CD4-positive, alpha-beta T cell treated with Interleukin-6 at 100 ng/mL for 8 hours (primary cell): ENCODE results near the gene C10orf95.

Source experiments
- DNase-seq: peaks from one replicate; pipeline ENCODE4 v3.0.0-alpha.2; 2020; ENCODE audit warnings: mixed read lengths, low spot score

The C10orf95 gene

DNA sequence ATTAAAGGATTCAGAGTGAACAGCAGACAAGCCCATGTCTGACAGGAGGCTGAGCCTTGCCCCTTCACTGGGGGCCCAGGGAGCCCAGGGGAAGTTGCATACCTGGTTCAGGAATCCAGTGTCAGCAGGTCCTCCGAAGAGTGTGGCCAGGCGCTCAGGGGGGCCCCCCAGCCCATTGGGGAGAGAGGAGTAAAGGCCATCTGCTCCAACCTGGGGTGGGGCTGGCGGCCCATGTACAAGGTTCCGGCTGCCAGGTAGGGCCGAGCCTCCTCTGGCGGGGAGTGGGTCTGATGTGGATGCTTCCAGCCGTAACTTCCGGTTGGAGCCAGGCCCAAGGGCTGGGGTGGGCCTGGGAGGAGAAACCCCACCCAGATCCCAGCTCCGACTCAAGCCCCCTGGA is 35.1 kb downstream of the C10orf95 start:
- DNase-seq: no peak

DNA sequence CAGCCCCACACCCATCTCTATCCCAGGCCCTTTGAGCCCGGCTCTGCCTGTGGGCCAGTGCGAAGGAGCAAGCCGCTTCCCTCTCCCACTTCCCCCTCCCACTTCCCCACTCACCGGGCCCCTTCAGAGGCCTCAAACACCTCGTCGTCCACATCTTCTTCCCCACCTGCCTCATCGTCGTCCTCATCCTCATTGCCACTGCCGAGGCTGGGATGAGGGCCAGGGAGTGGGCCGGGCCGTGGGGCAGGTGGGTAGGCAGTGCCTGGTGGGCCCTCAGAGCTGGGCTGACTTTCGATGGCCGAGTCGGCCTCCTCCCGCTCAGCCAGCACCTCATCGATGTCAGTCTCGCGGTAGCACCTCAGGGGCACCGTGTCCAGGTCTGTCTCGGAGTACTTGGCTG is 36.6 kb downstream of the C10orf95 start:
- DNase-seq: no peak

DNA sequence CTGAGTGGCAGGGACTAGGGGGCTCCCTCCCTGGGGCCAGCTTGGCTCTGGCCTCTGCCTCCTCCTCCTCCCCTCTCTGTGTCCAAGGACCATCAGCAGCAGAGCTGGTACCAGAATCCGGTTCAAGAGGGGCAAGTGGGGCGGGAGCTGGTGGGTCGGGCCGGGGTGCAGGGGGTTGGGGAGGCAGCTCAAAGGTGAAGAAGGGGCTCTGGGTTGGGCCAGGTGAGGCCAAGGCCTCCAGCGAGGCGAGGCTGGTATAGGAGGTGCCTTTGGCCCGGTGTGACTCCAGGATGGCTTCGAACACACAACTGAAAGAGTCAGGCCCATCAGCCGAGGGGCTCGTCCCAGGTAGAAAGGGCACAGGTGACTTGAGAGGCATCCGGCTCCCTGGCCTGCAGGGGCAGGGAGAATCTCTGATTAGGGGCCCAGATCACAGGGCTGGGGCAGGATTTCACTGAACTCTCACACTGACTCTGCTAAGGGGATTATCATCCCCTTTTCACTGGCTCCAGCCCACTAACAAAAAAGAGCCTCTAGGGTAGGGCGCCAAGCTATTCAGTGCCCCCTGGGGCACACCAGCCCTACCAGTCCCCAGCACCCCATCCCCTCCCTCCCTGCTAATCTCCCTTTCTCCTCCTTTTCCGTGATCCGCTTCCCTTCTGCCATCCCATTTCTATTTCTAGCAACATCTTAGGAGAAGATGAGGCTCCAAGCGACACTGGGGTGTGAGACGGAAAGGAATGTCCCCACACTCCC is 37.4 kb downstream of the C10orf95 start:
- no peak for DNase-seq

DNA sequence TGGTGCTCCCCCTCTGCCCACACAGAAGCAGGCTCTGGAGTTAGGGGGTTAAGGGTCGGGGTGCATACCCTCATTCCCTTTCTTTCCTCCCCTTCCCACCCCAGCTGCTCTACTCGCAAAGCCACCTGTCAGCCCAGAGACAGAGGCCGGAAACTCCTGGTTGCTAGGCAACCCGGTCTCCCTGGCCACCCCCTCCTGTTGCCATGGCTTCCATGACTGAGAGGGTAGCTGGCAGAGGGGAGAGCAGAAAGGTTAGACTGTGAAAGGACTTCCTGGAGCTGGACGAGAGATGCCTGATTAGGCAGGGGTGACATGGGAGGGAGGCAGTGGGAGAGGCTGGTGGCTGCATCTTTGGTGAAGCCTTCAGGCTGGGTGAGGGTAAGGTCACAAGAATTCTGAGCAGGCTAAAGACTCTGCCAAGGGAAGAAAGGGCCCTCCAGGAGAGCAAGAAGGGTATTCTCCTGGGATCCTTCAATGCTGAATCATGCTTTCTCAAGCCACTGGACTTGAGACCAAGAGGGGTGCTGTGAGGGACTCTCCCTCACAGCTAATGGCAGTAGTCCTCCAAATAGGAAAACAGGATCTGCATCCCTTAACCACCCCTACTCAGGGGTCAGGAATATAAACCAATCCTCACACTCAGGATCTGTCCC is 38.2 kb downstream of the C10orf95 start:
- peak; percentile 44 for DNase-seq

DNA sequence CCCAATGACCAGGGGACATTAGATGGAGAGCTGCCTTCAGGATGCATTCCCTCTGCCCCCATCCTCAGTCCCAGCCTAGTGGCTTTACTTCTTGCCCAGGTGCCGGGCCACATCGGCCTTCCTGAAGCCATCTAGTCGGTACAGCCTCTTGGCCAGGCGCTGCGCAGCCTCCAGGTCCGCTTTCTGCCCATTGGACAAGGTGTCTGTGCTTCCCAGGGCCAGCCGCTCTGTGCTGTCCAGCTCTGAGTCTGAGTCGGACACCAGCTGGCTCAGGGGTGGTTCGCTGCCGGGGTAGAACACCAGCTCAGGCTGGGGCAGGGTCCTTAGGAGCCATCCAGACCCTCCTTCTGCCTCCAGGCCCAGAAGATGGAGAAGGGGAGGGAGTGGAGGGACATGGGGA is 39.0 kb downstream of the C10orf95 start:
- DNase-seq: no peak

DNA sequence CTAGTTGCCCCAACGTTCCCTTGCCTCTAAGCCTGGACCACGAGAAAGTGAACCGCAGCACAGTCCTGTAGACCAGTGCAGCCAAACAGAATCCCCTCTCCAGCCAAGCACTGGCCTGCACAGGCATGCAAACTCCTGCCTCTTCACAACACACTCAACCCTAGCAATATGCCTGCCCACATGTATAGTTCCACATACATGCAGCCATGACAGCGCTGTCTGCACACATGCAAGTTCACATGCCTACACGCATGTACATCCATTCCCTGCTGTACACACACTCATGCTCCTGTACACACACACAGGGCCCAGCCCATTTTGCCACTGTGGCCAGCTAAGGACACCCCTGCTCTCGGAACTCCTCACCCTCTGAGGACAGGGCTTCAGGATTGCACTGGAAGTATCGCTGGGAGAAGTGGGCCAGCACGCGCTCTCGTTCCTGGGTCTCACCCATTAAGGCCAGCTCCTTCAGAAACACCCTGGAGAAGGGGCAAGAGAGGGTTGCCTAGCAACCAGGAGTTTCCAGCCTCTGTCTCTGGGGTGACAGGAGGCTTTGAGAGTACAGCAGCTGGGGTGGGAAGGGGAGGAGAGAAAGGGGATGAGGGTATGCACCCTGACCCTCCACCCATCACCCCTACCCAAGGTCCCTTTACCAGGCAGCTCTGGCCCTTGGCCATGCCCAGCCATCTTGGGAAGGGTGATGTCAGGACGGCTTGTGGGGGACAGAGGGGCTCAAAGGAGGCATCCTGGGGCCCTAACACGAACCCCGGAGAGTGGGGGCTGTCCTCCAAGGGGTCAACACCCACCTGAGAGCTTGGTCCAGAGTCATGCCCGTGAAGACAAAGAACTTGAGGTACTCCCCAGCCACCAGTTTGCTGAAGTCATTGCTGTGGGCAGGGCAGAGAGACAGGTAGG is 39.7 kb downstream of the C10orf95 start:
- DNase-seq: no peak

DNA sequence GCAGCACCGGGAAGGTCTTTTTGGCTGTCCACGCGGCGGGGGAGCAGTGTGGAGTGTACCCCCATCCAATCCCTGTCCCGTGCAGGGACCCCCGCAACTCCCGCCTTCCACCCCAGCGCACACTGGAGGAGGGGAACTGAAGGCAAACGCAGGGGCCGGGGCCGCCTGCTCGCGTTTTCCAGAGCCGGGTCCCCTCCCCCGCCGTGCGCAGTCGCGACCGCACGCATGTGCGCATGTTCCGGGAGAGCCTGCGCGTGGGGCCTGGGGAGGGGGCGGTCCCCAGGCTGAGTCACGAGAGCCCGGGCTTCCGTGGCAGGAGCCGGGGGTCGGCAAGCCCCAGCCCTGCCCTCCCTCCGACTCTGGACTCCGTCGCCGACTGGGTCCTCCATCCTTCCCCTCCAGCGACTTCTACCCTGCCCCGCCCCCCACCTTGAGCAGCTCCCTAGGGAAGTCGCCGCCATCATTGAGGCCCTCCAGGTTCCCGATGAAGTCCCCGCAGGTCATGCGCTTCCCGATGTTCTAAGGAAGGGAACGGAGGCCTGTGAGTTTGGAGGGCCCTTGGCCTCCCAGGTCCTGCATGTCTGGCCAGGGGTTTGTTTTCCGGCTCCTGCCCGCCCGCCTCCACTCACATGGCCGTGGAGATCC is 40.8 kb downstream of the C10orf95 start:
- peak; percentile 60 for DNase-seq

DNA sequence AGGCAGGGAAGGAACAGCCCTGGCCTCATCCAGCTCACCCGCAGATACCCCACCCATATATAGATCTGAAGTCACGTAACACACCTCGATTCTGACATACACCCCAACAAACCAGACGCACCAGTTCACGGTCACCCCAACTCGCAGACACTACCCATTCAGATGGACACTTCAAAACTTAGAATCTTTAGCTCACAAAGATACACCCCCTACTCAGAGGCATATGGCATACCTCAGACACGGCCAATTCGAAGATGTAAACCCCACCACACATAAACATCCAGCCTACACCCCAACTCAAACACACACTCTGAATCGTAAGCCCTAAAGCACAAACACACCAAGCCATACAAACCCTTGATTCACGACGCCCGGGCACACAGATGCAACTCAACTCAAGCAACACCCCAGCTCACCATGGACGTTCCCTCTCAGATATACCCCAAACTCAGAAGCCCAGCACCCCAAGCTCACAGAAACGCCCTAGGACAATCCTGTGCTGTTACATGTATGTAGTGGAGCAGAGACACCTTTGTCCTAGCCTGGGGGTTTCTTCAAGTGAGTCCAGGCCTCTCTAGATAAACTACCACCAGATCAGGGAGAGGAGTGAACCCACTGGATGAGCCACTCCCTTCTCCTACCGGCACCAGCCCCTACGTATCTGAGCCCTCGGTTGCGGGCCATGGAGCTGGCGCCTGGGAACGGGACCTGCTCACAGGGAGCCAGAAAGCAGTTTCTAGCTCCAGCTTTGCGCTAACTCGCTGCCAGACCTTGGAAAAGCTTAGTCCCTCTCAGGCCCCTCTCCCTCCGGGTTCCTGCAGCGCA is 41.5 kb downstream of the C10orf95 start:
- DNase-seq: no peak

DNA sequence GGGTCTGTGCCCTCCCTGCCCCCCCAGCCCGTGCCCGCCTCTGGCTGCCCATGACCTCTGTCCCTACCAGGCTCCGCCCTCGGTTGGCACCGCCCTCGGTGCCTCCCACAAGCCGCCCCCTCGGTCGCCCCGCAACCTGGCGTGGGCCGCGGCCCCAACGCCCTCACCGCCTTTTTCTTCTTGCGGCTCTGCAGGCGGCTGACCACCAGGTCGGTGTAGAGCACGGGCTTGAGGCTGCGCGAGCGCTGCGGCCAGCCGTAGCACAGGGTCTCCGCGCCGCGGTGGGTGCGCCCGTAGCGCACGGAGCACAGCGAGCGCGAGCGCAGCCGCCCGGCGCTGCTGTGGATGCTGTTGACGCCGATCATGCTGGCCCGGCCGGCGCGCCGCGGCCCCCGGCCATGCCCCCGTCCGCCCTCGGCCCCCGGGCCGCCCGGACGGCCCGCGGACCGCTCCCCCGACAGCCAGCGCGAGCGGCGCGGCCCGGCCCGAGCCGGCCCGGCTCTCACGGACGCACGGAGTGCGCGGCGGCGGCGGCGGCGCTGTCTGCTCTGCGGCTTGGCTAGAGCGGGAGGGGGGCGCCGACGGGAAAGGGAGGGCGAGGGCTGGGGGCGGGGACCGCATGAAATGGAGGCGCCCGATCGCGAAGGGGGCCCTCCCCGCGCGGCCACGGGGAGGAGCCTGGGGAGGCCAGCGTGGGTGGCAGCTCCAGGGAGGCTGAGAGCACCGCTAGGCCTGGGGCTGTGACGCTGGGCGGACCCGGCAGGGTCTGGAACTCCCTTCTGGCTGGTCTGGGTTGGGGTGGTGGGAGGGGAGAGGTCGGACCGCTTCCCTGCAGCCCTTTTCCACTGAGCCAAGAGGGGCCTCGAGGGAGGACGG is 42.4 kb downstream of the C10orf95 start:
- peak; percentile 71 for DNase-seq

DNA sequence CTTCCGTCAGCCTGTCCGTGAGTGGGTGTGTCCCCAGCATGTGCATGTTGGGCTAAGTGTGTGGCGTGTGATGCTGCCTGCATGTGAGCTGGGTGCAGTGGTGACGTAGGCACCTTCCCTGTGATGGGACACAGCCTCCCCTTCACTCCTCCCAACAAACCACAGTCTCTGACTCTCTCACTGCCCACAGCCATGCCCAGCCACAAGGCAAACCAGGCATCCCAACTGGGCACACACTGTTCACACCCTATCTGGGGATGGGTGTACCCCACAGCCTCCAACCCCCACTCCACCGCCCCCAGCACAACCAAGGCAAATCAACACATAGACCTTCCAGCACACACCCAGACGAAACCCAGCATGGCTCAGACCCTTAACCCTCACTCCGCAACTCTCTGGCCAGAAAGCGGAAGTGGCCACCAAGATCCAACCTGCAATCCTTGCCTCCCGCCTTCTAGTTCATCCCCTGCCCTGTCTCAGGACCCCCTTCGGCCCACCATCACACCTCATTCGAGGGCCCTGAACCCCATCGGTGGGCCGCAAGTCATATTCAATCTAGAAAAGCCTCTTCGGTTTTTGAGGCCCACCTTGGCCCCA is 43.1 kb downstream of the C10orf95 start:
- no peak for DNase-seq

DNA sequence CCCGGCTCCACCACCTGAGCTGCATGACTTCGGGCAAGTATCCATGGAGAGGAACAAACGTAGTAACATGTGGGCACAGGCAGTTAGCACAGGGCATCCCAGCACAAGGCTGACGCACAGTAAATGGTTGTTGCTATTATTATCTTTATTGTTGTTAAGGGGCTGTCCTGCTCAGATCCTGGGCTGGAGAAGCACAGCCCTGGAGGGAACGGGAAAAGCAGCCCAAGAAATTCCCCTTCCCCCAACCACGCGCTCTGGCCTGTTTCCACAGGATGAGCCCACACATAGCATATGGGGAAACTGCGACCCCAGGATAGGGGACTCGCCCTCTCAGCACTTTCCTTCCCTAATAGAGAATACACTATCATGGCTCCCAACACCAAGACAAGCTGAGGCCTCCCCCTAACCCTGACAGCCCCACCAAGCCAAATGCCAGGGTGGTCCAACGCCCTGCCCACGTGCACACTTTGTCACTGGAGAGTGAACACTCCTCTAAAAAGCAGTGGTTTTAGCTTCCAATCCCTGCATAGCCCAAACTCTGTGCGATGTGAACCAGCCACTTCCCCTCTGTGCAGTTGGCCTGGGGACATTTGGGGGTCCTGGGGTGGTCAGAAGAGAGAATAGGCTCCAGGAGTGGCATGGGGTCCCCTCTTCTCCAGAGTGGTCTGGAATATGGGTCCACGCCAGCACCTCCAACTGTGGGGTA is 43.8 kb downstream of the C10orf95 start:
- DNase-seq: no peak

DNA sequence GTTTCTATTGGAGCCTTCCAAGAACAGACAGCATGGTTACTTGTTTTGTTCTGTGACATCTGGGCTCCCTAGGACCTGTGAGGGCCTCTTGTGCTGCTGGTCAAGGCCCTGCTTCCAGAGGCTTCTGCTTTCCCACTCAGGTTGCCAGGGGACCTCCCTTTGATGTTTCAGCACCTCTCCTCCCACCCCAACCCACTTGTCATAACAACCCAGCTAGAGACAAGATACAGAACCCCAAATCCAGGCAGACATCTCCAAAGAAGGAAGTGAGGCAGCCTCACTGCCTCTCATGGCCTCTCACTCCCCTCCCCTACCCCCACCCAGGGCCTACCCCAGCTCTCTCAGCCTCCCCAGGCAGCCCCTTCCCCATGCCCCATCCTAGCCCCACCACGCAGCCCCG is 44.5 kb downstream of the C10orf95 start:
- no peak for DNase-seq

DNA sequence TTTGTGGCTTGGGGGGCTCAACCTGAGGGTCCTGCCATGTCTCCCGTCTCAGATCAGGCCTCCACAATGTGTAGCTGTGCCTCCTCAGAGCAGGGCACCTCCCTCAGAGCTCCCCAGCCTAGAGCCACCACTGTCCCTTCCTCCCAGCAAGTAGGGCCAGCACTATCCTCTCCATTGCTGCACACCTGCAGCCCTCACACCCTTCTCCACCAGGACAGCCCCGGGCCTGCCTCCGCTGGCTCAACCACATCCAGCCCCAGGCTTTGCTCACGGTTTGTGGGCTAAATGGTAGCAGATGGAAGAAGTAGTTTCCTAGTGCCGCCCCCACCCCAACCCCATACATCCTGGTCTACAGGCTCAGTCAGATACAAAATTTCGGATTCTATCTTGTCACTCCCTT is 45.7 kb downstream of the C10orf95 start:
- DNase-seq: no peak

DNA sequence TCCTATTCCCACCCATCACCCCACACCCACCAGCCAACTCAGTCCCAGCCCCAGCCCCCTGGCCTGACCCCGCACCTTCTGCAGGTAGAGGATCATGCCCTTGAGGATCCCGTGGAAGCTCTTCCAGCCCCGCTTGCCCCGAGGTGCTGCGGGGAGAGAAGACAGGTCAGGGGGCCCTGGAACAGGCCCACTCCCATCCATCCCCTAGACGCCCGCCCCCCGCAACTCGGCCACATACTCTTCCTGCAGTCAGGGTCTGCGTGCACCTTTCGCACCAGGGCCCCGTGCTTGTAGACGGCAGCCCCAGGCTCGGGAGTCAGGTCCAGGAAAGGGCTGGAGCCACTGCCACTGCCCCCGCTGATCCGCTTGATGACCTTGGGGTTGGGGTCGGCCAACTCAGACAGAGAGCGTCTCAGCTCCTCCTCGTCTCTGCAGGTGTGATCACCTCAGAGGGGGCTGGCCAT is 46.2 kb downstream of the C10orf95 start:
- no peak for DNase-seq

DNA sequence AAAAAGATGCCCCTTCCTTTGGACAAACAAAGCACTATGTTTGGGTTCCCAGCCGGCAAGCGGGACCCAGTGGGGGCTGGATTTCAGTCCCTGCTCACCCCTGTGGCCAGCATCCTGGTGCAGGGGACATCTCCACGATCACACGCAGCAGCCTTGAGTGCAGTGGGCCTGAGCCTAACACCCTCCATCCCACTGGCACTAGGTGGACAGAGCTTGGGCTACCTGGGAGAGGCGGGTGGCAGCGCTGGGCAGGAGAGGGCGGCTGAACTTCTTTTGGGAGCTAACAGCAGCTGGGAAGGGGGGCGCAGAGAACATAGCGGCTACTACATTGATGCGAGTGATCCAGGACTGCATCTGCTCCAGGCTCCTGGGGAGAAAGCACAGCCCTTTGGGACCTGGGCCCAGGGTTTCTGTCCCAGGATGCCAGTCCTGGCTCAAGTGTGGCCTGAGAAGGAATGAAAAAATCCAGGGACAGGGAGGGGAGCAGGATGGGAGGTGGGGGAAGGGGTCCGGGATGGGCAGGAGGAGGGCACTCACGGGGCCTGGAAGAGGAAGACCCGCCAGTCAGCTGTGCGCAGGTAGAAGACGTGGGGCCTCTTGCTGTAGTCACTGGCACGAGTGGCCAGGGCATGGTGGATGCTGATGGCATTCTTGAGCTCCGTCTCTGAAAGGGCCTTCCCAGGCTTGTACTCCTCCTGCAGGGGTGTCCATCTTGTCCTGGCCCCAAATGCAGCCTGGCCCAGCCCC is 46.8 kb downstream of the C10orf95 start:
- DNase-seq: no peak

DNA sequence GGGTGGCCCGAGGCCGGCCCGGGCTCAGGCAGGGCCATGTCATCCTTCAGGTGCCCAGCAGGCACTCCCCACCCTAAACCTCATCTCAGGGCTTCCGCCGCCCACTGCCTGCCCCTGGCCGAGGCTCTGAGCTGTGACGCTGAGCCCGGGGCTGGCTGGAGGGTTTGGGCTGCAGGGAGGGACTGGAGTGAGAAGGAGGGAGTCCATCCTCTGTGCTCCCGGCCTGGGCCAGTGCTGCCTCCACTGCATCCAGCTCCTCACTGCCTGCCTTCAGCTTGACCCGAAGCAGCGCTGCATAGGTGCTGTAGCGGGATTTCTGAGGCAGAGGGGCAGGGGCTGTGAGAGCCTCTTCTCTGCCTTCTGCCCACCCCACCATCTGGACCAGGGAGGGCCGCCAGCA is 48.2 kb downstream of the C10orf95 start:
- no peak for DNase-seq

DNA sequence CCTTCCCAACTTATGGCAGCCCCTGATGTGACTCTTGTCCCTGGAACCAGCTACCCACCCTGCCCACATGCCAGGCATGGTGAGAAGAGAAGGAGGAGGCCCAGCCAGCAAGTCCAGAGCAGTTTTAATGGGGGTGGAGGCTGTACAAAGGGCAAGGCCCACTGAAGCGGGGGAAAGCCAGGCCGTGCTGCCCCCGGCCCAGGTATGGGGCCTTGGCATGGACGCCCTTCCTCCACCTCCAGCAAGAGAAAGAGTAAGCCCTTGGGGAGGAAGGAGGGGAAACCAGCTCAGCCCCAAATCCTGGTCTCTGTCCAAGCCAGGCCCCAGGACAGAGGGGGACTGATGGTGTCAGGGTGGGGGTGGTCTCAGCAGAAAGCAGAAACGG is 48.8 kb downstream of the C10orf95 start:
- DNase-seq: no peak

DNA sequence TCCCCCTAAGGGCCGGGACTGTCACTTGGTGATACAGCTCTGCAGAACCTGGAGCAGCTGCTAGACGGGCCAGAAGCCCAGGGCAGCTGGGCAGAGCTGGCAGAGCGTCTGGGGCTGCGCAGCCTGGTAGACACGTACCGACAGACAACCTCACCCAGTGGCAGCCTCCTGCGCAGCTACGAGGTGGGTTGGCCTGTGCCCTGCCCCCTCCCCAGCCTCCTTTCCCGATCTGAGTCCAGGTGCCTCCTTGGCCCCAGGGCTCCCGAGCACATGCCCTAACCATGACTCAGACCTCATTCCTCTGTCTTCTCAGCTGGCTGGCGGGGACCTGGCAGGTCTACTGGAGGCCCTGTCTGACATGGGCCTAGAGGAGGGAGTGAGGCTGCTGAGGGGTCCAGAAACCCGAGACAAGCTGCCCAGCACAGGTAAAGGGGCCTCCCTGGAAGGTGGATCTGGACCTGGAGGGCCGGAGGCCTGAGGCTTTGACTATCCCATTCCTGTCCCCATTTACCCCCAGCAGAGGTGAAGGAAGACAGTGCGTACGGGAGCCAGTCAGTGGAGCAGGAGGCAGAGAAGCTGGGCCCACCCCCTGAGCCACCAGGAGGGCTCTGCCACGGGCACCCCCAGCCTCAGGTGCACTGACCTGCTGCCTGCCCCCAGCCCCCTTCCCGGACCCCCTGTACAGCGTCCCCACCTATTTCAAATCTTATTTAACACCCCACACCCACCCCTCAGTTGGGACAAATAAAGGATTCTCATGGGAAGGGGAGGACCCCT is 49.4 kb downstream of the C10orf95 start:
- no peak for DNase-seq
